HepG2 (cell line): ENCODE results near the gene GALK2. TPM values are rescaled to one million over a fixed set of nuclear protein-coding genes. Genes with fewer than 3 reads are reported as not detected.
"Not testable (repeated sequence)": the region's sequence is repeated elsewhere in the genome, so short reads cannot be mapped to it uniquely, and the experiment has no call there.

Source experiments
- ATAC-seq: fragments of 200-7000 bp; cut with Tn5 transposase; 3 replicates; pipeline ENCODE4 v1.9.1; 2020; ENCODE audit warnings: mild to moderate bottlenecking, moderate library complexity
- BruUV-seq: library from RNA; stranded (reverse); fragments of 400-500 nt; replicated peaks from 2 replicates; lab custom pipeline; 2021; lab: Mats Ljungman, UMichigan
- CTCF ChIA-PET: fragments of 300-600 bp; formaldehyde crosslinking; extraction: SDS; loops from one replicate; lab custom pipeline; 2021; ENCODE audit warnings: low total read pairs, inconsistent platforms, low intra/inter-chr PET ratio; lab: Yijun Ruan, JAX
- POLR2A ChIA-PET: fragments of 350-600 bp; sonication (Branson Sonifier 250); formaldehyde crosslinking; loops from one replicate; lab custom pipeline; 2020; ENCODE audit warnings: antibody characterized with exemption, inconsistent platforms; lab: Yijun Ruan, JAX
- DNase-seq: peaks from one replicate; pipeline ENCODE4 v3.0.0-alpha.2; 2015; ENCODE audit warnings: low spot score
- FAIRE-seq: peaks from 3 replicates; lab custom pipeline; 2011; peaks lifted over from hg19 to GRCh38; lab: Jason Lieb, UNC
- H2AFZ ChIP-seq: one replicate; pipeline ENCODE4 v1.6.1; 2011; ENCODE audit warnings: low read length, inconsistent platforms
- H3K27ac ChIP-seq: fragments of 300-600 bp; 3 replicates; pipeline ENCODE4 v1.8.0; 2011; ENCODE audit warnings: mixed run types, mild to moderate bottlenecking, mixed read lengths, low read length, inconsistent platforms; ENCODE audit not compliant: insufficient read depth; ENCODE audit errors: extremely low read length
- H3K27me3 ChIP-seq, 2 experiments: fragments of 200-600 bp in 1 of 2; 2 replicates in 1 of 2; 3 replicates in 1 of 2; pipeline versions ENCODE4 v1.6.0 to v1.8.0; 2011; ENCODE audit warnings: low read length in 2 of 2, mild to moderate bottlenecking in 2 of 2, moderate library complexity in 2 of 2, inconsistent platforms in 1 of 2; ENCODE audit not compliant: insufficient read depth in 2 of 2, control insufficient read depth in 1 of 2
- H3K36me3 ChIP-seq, 2 experiments: fragments of 200-600 bp in 1 of 2; replicated peaks in 1 of 2; 2 replicates in 1 of 2; 3 replicates in 1 of 2; pipeline versions ENCODE4 v1.5.1 to v1.8.0; 2011; ENCODE audit warnings: low read length in 2 of 2, inconsistent platforms in 1 of 2; ENCODE audit not compliant: insufficient read depth in 2 of 2, control insufficient read depth in 1 of 2
- H3K4me1 ChIP-seq: 2 replicates; pipeline ENCODE4 v1.5.1; 2012; ENCODE audit warnings: low read length, inconsistent platforms; ENCODE audit not compliant: insufficient read depth
- H3K4me2 ChIP-seq: 2 replicates; pipeline ENCODE4 v1.6.0; 2011; ENCODE audit warnings: low read depth, low read length, inconsistent platforms
- H3K4me3 ChIP-seq, 3 experiments: fragments of 200-600 bp in 1 of 3; sonication (generic), shearing (Covaris generic) in 1 of 3; replicated peaks in 1 of 3; 2 replicates each; pipeline ENCODE4 v1.5.1; 2011 to 2016; ENCODE audit warnings: low read length in 3 of 3, inconsistent platforms in 2 of 3, low read depth in 2 of 3, mild to moderate bottlenecking in 2 of 3, control low read depth in 1 of 3, mixed read lengths in 1 of 3; ENCODE audit not compliant: insufficient read depth in 1 of 3
- H3K79me2 ChIP-seq: one replicate; pipeline ENCODE4 v1.6.1; 2011; ENCODE audit warnings: low read length, inconsistent platforms; ENCODE audit not compliant: insufficient read depth
- H3K9ac ChIP-seq: 2 replicates; pipeline ENCODE4 v1.6.0; 2011; ENCODE audit warnings: mild to moderate bottlenecking, low read depth, low read length, inconsistent platforms; ENCODE audit not compliant: insufficient read depth
- H3K9me3 ChIP-seq: 2 replicates; pipeline ENCODE4 v1.5.1; 2012; ENCODE audit warnings: mild to moderate bottlenecking, low read length
- H4K20me1 ChIP-seq: 2 replicates; pipeline ENCODE4 v1.6.0; 2011; ENCODE audit warnings: inconsistent platforms, mild to moderate bottlenecking, low read length, moderate library complexity; ENCODE audit not compliant: insufficient read depth
- BRCA1 ChIP-seq: sonication (generic); formaldehyde crosslinking; IDR thresholded peaks from 2 replicates; pipeline ENCODE4 v1.4.0; 2020; ENCODE audit warnings: missing genetic modification reagents
- ELF3 ChIP-seq: IDR thresholded peaks from 2 replicates; pipeline ENCODE4 v1.6.1; 2016; ENCODE audit warnings: missing genetic modification reagents, missing compliant biosample characterization
- ELF4 ChIP-seq: sonication (generic); formaldehyde crosslinking; IDR thresholded peaks from 2 replicates; pipeline ENCODE4 v1.5.0; 2020; ENCODE audit warnings: missing genetic modification reagents, mild to moderate bottlenecking, moderate library complexity, borderline replicate concordance
- FOXJ3 ChIP-seq: sonication (generic); formaldehyde crosslinking; IDR thresholded peaks from 2 replicates; pipeline ENCODE4 v1.4.0; 2020; ENCODE audit warnings: missing genetic modification reagents, mild to moderate bottlenecking, borderline replicate concordance
- KAT8 ChIP-seq: IDR thresholded peaks from 2 replicates; pipeline ENCODE4 v1.6.1; 2016; ENCODE audit warnings: missing genetic modification reagents, missing compliant biosample characterization
- LCORL ChIP-seq, 2 experiments: fragments of 450-650 bp in 1 of 2; sonication (generic) in 1 of 2; formaldehyde crosslinking in 1 of 2; IDR thresholded peaks; 2 replicates each; pipeline versions ENCODE4 v1.5.0 to v1.6.1; 2017 to 2020; ENCODE audit warnings: antibody characterized with exemption in 1 of 2, missing genetic modification reagents in 1 of 2
- RXRA ChIP-seq: sonication (generic); formaldehyde crosslinking; IDR thresholded peaks from 2 replicates; pipeline ENCODE4 v1.5.1; 2020; ENCODE audit warnings: missing genetic modification reagents
- SSRP1 ChIP-seq: IDR thresholded peaks from 2 replicates; pipeline ENCODE4 v1.6.1; 2016; ENCODE audit warnings: control low read depth
- ZNF557 ChIP-seq: sonication (generic); formaldehyde crosslinking; IDR thresholded peaks from 2 replicates; pipeline ENCODE4 v1.4.0; 2020; ENCODE audit warnings: missing genetic modification reagents
- ZNF746 ChIP-seq: sonication (generic); formaldehyde crosslinking; IDR thresholded peaks from 2 replicates; pipeline ENCODE4 v1.8.0; 2022; ENCODE audit warnings: mild to moderate bottlenecking, missing genetic modification reagents
- ZNF766 ChIP-seq: sonication (generic); formaldehyde crosslinking; IDR thresholded peaks from 2 replicates; pipeline ENCODE4 v1.5.0; 2020; ENCODE audit warnings: missing genetic modification reagents, borderline replicate concordance
- WGBS: methylation state at CpG from one replicate; pipeline ENCODE4 v1.1.6; 2017; ENCODE audit warnings: low lambda C conversion rate; 5-methylcytosine and 5-hydroxymethylcytosine counted together
- in situ Hi-C: cut with HindIII; loops from 2 replicates; pipeline ENCODE4 v1.10.0; 2017; ENCODE audit warnings: low pct_unique_long_range_greater_than_20kb; ENCODE audit not compliant: extremely low pct_ligation_motif_present
- intact Hi-C: fragments of 100-400 bp; cut with micrococcal nuclease; formaldehyde crosslinking; loops from one replicate; pipeline ENCODE4 v1.10.0; 2022; ENCODE audit not compliant: unreplicated experiment
- polyA plus RNA-seq, 8 experiments: library from polyadenylated mRNA; depleted of rRNA in 3 of 8; stranded (reverse) in 7 of 8; unstranded in 1 of 8; fragments of >200 nt; fragmentation: Illumina TruSeq in 4 of 8; extraction: Trizol in 4 of 8; gene quantifications; 2 replicates each; pipeline versions ENCODE4 v1.2.1 to v1.2.3, GENCODE V29; 2011 to 2016; ENCODE audit warnings: low read depth in 4 of 8, missing spikeins in 1 of 8, mixed read lengths in 1 of 8; ENCODE audit not compliant: insufficient read depth in 1 of 8
- total RNA-seq, 5 experiments: library from RNA; depleted of rRNA; stranded (reverse); fragments of >200 nt; fragmentation: Illumina TruSeq; extraction: Trizol; gene quantifications; 2 replicates each; pipeline ENCODE4 v1.2.3, GENCODE V29; 2016; ENCODE audit warnings: low read depth in 1 of 5
- TF ChIP-seq, protein P1 (sequence below): sonication (generic); formaldehyde crosslinking; IDR thresholded peaks from 2 replicates; pipeline ENCODE4 v1.5.1; 2020; ENCODE audit warnings: missing genetic modification reagents, mild to moderate bottlenecking, borderline replicate concordance
- TF ChIP-seq, protein P2 (sequence below): sonication (generic); formaldehyde crosslinking; IDR thresholded peaks from 2 replicates; pipeline ENCODE4 v1.5.0; 2020; ENCODE audit warnings: mild to moderate bottlenecking, missing genetic modification reagents, borderline replicate concordance

Gene GALK2
- total and polyA plus RNA-seq, 2 of the 13 experiments (the other 11 are each of a cell fraction or from before 2014, with no cell fraction given) = 17.6 to 32.8 TPM

DNA sequence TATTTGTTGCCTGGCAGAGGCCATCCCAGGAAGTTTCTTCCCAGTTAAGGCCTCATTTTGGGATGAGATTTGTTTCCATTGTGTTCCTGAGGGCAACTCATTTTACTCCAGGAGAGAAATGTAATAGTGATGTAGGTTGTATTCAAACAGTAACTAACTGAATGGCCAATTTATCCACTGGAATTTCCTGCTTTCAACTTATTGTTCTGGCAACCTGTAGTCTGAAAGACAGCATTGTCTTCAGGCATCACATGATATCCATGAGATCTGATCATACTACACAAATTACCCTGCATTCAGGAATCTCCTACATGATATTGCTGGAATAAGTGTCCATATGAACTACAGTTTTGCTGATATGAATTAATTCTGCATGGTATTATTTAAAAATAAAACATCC, 173.5 kb downstream of the GALK2 start:
- Histone ChIP-seq H3K4me3 (no peak overlapping the region), H3K9ac (no peak overlapping the region), H3K27me3 (no peaks in the 10 kb centered on the region), H2AFZ (no peak overlapping the region), H3K9me3 (no peaks in the 10 kb centered on the region), H3K79me2 (no peaks in the 10 kb centered on the region), H3K27ac (no peak overlapping the region), H3K4me2 (no peak overlapping the region), H3K4me1 (no peaks in the 10 kb centered on the region), H3K36me3 (no peaks in the 10 kb centered on the region), H4K20me1 (no peaks in the 10 kb centered on the region)
- FAIRE-seq (no peak), DNase-seq (peak; percentile 5), ATAC-seq (no peak)
- in situ Hi-C loops = no loop called here
- ChIA-PET POLR2A (no interaction called here), CTCF (no interaction called here)
- BruUV-seq = no TSS peak
- TF ChIP-seq, protein P1, sequence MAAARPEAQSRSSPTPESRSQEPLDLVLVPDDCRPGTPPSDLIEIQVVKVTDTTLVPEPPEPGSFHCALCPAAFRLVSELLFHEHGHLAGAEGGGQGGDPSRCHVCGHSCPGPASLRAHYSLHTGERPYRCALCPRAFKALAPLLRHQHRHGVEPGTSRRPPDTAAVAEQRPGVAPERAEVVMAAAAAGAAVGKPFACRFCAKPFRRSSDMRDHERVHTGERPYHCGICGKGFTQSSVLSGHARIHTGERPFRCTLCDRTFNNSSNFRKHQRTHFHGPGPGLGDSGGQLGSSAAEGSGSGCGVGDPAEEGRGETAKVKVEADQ (CRISPR knock-in tag) = no peak
- TF ChIP-seq LCORL (IDR thresholded peaks at IDR 0.05) (no peak), LCORL (CRISPR knock-in tag; IDR thresholded peaks at IDR 0.05) (no peak), ELF3 (CRISPR knock-in tag) (no peak), ZNF557 (no peak), BRCA1 (no peak), ZNF766 (no peak), SSRP1 (CRISPR knock-in tag) (no peak), ZNF746 (CRISPR knock-in tag) (no peak), FOXJ3 (CRISPR knock-in tag) (no peak), KAT8 (CRISPR knock-in tag) (no peak), RXRA (CRISPR knock-in tag) (no peak), ELF4 (CRISPR knock-in tag) (no peak)
- TF ChIP-seq, protein P2, sequence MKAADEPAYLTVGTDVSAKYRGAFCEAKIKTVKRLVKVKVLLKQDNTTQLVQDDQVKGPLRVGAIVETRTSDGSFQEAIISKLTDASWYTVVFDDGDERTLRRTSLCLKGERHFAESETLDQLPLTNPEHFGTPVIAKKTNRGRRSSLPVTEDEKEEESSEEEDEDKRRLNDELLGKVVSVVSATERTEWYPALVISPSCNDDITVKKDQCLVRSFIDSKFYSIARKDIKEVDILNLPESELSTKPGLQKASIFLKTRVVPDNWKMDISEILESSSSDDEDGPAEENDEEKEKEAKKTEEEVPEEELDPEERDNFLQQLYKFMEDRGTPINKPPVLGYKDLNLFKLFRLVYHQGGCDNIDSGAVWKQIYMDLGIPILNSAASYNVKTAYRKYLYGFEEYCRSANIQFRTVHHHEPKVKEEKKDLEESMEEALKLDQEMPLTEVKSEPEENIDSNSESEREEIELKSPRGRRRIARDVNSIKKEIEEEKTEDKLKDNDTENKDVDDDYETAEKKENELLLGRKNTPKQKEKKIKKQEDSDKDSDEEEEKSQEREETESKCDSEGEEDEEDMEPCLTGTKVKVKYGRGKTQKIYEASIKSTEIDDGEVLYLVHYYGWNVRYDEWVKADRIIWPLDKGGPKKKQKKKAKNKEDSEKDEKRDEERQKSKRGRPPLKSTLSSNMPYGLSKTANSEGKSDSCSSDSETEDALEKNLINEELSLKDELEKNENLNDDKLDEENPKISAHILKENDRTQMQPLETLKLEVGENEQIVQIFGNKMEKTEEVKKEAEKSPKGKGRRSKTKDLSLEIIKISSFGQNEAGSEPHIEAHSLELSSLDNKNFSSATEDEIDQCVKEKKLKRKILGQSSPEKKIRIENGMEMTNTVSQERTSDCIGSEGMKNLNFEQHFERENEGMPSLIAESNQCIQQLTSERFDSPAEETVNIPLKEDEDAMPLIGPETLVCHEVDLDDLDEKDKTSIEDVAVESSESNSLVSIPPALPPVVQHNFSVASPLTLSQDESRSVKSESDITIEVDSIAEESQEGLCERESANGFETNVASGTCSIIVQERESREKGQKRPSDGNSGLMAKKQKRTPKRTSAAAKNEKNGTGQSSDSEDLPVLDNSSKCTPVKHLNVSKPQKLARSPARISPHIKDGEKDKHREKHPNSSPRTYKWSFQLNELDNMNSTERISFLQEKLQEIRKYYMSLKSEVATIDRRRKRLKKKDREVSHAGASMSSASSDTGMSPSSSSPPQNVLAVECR (CRISPR knock-in tag) = no peak
- intact Hi-C loops = no loop called here

DNA sequence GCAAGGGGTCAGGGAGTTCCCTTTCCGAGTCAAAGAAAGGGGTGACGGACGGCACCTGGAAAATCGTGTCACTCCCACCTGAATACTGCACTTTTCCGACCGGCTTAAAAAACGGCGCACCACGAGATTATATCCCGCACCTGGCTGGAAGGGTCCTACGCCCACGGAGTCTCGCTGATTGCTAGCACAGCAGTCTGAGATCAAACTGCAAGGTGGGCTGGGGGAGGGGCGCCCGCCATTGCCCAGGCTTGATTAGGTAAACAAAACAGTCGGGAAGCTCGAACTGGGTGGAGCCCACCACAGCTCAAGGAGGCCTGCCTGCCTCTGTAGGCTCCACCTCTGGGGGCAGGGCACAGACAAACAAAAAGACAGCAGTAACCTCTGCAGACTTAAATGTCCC, 184.4 kb downstream of the GALK2 start:
- not testable (repeated sequence) for BruUV-seq, DNase-seq, FAIRE-seq

More for the DNA sequence above, 184.4 kb downstream of the GALK2 start:
- H3K4me3 ChIP-seq, H4K20me1 ChIP-seq, CTCF ChIA-PET, in situ Hi-C loops, H3K9me3 ChIP-seq, H3K4me1 ChIP-seq, H3K4me2 ChIP-seq, H3K27me3 ChIP-seq, H3K9ac ChIP-seq, H2AFZ ChIP-seq, H3K79me2 ChIP-seq, ATAC-seq, intact Hi-C loops, H3K27ac ChIP-seq, H3K36me3 ChIP-seq, POLR2A ChIA-PET: not testable (repeated sequence)
- WGBS = 90% methylated on average over 13 of the region's 17 CpGs
